Measurements from ENCODE around the gene CHPT1.
"Not testable (repeated sequence)": the region's sequence is repeated elsewhere in the genome, so short reads cannot be mapped to it uniquely, and the experiment has no call there.

CHPT1 gene

GRCh38 chr12:101697197-101697929 lies at the start of gene CHPT1:
Gene CHPT1, plus strand, starts transcription at chr12:101697640. Its CDS starts 222 bp downstream, at chr12:101697862.
- peak; percentile 78 for DNase-seq

DNA sequence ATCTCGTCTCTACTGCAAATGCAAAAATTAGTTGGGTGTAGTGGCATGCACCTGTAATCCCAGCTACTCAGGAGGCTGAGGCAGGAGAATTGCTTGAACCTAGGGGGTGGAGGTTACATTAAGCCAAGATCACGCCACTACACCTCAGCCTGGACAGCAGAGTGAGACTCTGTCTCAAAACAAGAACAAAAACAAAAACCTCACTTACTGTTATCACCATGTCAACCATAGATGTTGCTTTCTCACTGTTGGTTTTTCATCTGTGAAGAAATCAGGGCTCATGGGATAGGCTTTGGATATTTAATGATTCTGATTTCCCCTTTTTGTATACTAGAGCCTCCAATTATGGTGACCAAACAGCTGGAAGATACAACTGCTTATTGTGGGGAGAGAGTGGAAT lies 49.7 kb upstream of the CHPT1 start:
- no peak for DNase-seq

GRCh38 chr12:101648195-101648594 lies 49.2 kb upstream of the CHPT1 start:
- DNase-seq, result no peak

- DNase-seq, result no peak
Measured at GRCh38 chr12:101650346-101651117, 46.9 kb upstream of the CHPT1 start.

GRCh38 chr12:101653030-101653429 lies 44.4 kb upstream of the CHPT1 start:
- DNase-seq, result no peak

GRCh38 chr12:101653503-101653902 lies 43.9 kb upstream of the CHPT1 start:
- DNase-seq, result no peak

DNA sequence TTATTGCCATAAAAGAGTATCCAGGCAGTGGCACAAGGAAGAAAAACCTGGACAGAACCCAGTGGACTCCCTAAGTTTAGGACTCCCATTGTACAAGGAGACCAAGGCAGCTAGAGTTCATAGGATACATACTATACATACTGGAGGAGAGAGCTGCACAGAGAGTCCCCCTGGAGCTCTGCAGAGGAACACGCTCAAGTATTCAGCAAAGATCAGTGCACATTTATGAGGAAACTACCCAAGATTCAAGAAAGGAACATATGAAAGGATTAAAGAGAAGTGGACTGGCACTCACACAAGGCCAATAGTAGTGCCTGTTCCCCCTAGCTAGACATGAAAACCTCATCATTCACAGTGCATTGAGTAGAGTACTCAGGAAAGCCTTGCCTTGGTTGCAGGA lies 43.0 kb upstream of the CHPT1 start:
- no peak for DNase-seq

DNA sequence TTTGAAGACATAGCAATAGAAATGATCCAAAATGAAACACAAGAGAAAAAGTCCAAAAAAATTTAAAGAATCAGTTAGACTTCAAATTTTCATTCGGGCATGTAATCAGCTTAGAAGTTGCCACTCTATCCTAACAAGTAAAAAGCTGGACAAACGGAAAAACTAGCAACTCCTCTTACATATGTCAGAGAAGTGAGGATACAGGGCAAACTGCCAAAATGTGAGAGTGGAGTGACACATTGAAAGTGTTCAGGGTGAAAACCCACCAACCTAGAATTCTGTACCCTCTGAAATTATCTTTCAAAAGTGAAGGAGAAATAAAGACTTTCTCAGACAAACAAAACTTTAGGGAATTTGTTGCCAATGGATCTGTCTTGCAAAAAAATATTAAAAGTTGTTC lies 42.0 kb upstream of the CHPT1 start:
- DNase-seq, result no peak

- not testable (repeated sequence) for DNase-seq
Measured at GRCh38 chr12:101660662-101661061, 36.8 kb upstream of the CHPT1 start.

GRCh38 chr12:101663298-101663697 lies 34.1 kb upstream of the CHPT1 start:
- no peak for DNase-seq

- DNase-seq, result no peak
Measured at GRCh38 chr12:101664992-101665391, 32.4 kb upstream of the CHPT1 start.

- no peak for DNase-seq
Measured at GRCh38 chr12:101666052-101666728, 31.2 kb upstream of the CHPT1 start.

GRCh38 chr12:101667591-101667990 lies 29.8 kb upstream of the CHPT1 start:
- no peak for DNase-seq

DNA sequence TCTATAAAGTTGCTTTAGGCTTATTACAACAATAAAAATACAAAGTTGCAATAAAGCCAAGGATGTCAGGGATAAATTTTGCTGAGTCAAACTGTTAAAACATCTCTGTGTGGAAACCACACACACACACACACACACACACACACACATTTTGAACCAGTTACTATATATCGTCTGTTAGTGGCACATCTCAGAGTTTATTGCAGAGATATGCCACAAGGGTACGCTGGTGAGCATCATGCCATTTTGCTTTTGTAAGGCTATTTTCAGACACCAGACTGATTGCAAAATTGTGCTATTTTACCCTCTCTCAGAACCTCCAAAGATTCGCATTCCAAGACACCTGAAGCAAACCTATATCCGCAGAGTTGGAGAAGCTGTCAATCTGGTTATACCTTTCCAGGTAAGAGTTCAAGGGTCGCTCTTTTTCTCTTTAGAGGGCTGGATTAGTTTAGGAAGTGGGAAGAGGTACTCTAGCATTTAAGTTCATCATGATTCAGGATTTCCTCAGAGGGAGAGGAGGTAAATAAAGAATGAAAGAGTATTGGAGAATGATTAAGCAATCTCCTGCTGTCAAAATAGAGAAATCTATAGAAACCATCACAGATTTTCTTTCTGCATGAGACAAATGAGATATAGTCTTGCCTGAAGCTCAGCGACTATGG lies 27.3 kb upstream of the CHPT1 start:
- peak; percentile 21 for DNase-seq

DNA sequence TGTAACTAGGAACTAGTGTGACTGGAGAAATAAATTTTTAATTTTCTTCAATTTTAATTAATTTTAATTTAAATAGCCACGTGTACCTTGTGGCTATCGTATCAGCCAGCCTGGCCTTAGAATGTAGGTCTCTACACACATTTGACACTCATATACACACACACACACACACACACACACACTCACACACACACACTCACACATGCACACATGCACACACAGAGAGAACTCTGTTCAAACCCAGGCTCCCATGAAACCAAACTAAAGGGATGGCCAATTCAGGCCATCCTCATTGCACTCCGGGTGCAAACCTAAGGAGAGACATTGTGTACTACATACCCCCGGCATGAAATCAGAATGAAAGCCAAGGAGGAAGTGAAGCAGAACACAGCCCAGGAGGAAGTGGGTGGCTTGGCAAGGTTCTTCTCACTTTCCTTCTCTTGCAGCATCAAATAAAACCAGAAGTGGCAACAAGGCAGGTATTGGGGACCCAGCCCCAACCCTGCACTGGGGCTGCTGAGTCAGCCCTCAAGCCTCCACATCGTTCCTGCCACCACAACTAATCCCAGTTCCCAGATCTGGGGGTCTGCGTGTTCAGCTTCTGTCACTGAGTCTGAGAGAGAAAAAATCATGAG lies 26.2 kb upstream of the CHPT1 start:
- peak; percentile 23 for DNase-seq

DNA sequence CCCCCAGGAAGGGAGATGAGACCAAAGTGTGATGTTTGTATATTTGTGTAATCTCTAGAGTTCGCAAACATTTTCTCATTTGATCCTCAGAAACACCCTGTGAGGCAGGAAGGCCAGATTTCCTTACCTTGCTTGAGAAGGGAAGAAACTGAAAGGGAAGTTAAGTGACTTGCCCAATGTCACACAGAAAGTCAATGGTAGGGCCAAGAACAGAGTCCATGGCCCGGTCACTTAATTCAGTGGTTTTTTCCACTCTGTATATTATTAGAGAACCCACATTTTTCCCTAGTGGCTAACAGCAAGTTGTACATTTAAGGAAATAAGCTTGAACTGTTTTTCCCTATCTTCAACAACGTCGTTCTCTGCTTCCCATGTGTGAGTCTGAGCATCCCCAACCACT lies 25.6 kb upstream of the CHPT1 start:
- no peak for DNase-seq

- DNase-seq, result no peak
Measured at GRCh38 chr12:101675555-101675954, 21.9 kb upstream of the CHPT1 start.

- not testable (repeated sequence) for DNase-seq
Measured at GRCh38 chr12:101676497-101676896, 20.9 kb upstream of the CHPT1 start.

GRCh38 chr12:101678081-101678480 lies 19.4 kb upstream of the CHPT1 start:
- DNase-seq, result no peak

DNA sequence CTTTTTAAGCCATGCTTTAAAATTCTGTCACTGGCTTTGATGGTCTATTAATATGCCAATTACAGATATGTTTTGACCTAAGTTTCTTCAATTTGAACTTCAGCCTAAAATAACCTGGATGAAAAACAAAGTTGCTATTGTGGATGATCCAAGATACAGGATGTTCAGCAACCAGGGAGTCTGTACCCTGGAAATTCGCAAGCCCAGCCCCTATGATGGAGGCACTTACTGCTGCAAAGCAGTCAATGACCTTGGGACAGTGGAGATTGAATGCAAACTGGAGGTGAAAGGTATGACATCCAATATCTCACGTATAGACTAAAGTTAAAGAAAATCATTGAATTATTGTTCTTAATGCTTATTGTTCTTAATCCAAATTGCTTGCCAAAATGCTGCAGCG lies 17.2 kb upstream of the CHPT1 start:
- no peak for DNase-seq

GRCh38 chr12:101680647-101681046 lies 16.8 kb upstream of the CHPT1 start:
- no peak for DNase-seq

DNA sequence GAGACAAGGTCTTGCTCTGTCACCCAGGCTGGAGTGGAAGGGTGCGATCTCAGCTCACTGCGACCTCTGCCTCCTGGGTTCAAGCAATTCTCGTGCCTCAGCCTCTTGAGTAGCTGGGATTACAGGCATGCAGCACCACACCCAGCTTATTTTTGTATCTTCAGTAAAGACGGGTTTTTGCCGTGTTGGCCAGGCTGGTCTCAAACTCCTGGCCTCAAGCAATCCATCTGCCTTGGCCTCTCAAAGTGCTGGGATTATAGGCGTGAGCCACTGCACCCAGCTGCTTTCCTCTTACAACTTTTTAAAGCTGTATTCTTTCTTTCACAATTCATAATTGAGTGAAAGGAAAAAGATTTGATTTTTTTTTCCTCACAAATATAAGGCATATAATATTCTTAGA lies 15.8 kb upstream of the CHPT1 start:
- not testable (repeated sequence) for DNase-seq

DNA sequence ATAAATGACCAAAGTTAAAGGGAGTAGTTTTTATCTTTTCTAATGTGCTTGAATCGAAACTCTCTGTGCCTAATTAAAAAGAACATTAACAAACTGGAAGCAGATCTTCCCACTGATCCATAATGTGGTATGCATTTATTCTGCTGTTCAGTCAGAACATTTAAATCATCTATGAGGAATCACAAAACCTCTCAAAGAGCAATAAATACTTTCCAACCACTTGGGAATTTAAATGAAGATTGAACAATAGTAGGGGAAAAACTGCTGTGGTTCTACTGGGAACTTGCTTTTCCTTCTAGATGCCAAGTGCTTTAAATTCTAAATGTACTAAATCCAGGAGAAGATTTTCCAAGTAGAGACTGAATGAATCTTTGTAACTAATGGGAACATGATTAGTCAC lies 12.3 kb upstream of the CHPT1 start:
- no peak for DNase-seq
